NCI-H446 treated with DMSO at 0.1 percent for 48 hours (cell line): ENCODE results near the gene NIN.
"Not testable (repeated sequence)": the region's sequence is repeated elsewhere in the genome, so short reads cannot be mapped to it uniquely, and the experiment has no call there.

Experiments
- DNase-seq: peaks from one replicate; lab custom pipeline; 2025; lab: John Stamatoyannopoulos, UW

The NIN gene

GRCh38 chr14:50816395-50817047 lies 14.4 kb downstream of the NIN start:
- no peak for DNase-seq

DNA sequence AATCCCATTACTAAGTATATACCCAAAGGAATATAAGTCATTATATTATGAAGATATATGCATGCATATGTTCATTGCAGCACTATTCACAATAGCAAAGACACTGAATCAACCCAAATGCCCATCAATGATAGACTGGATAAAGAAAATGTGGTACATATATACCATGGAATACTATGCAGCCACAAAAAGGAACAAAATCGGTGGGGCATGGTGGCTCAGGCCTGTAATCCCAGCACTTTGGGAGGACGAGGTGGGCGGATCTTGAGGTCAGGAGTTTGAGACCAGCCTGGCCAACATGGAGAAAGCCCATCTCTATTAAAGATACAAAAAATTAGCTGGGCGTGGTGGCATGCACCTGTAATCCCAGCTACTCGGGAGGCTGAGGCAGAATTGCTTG lies 15.4 kb downstream of the NIN start:
- DNase-seq: not testable (repeated sequence)

DNA sequence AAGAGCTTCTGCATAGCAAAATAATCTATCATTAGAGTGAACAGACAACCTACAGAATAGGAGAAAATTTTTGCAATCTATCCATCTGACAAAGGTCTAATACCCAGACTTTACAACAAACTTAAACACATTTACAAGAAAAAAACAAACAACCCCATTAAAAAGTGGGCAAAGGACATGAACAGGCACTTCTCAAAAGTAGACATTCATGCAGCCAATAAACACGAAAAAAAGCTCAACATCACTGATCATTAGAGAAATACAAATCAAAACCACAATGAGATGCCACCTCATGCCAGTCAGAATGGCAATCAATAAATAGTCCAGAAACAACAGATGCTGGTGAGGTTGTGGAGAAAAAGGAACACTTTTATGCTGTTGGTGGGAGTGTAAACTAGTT lies 15.9 kb downstream of the NIN start:
- DNase-seq: not testable (repeated sequence)

GRCh38 chr14:50814161-50814560 lies 16.8 kb downstream of the NIN start:
- no peak for DNase-seq

- no peak for DNase-seq
Observed at GRCh38 chr14:50813544-50813863, 17.5 kb downstream of the NIN start.

DNA sequence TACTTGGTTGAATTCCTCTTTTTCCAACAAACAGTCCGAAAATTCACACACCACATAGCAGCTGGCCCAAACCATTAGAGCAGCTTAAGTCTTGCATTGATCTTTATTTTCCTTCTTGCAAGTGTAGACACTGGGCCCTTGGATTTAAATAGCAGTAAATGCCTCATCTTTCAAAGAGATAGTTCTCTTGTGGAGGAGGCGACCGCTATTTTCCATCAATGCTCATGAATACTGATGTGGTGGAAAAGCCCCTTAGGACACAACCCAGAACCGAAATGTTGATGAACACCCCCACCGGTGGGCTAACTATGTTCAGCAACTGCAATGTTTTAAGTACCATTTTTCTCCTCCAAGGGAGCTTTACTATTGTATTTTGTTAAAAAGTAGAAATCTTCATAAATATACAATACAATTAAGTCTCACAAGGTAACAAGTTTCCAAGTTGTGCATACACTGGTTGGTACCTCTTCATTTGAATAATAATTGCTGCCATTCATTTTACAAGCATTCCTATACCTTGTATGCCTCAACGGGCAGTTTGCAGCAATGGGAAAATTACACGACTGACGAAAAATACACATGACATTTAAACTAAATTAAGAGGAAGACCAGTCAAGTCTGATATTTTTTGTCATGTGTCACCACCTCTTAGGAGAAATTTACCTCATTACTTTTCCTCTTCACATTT lies 18.0 kb downstream of the NIN start:
- no peak for DNase-seq

DNA sequence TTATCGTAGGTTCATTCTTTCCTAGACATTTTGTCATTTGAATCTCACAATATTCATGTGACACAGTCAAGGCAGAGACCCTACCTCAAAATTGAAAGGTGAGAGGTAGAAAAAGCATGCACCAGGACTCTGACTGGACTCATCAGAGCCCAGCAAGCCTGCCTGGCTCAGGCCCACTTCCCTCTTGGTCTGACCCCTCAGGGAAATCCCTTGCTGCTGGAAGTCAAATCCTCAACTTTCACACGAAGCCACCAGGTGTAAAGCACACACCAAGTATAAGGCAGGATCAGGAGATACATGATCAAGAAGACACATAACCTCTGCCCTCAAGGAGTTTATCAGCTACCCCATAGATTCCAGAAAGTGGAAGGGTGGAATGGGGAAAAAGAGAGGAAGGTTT lies 18.8 kb downstream of the NIN start:
- DNase-seq: no peak

- no peak for DNase-seq
Observed at GRCh38 chr14:50808053-50808452, 22.9 kb downstream of the NIN start.

GRCh38 chr14:50806241-50806933 lies 24.6 kb downstream of the NIN start:
- no peak for DNase-seq

GRCh38 chr14:50805396-50805795 lies 25.6 kb downstream of the NIN start:
- no peak for DNase-seq

GRCh38 chr14:50804181-50804721 lies 26.7 kb downstream of the NIN start:
- no peak for DNase-seq

DNA sequence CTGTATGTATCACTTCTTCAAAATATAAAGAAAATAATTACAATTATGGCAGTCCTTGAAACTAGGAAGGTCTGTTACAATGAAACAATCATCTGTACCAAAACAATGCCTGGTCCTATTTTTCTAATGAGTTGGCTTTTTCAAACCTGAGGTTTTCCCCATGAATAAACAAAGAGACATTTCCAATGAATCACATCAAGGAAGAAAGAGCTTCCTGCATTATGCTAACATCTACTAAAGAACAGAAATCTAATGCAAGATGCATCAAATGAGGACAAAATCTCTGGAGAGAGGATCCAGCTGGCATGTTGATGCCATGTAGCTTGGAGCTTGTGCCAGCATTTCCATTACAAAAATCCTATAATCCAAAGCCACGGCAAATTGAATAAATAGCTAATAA lies 29.3 kb downstream of the NIN start:
- no peak for DNase-seq

- no peak for DNase-seq
Observed at GRCh38 chr14:50800032-50800431, 30.9 kb downstream of the NIN start.

DNA sequence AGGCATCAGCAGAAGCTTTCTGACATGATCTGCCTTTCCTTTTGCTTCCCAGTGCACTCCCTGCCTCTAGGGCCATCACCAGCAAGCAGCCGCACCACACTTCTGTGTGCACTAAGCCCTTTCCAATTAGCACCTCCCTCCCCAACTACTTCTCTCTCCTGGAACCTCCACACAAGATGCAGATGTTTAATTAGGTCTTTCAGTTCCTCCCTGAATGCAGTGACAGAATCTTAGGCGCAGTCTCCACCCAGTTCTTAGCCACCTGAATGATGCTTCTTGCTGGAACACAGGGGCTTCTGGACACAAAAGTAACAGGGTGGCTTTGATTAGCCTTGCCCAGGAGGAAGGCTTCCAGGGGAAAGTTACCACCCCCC lies 32.9 kb downstream of the NIN start:
- DNase-seq: no peak

GRCh38 chr14:50797250-50798047 lies 33.5 kb downstream of the NIN start:
- DNase-seq: no peak

DNA sequence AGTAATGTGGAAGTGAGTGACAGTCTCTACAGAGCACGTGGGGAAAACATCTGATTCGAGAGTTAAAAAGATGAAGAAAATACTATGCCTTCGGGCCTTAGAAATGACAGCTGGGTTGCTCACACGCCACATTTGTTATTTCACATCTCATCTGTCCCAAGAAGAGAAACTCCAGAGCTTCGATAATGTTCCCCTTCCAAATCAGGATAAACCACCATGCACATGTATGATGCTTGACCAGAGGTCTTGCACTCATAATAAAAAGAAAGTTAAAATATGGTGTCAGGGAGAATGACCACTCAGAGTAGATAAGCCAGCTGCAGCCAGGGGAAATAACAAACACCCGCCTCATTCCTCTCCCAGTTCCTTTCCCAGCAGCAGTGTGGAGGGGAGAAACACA lies 34.6 kb downstream of the NIN start:
- no peak for DNase-seq

DNA sequence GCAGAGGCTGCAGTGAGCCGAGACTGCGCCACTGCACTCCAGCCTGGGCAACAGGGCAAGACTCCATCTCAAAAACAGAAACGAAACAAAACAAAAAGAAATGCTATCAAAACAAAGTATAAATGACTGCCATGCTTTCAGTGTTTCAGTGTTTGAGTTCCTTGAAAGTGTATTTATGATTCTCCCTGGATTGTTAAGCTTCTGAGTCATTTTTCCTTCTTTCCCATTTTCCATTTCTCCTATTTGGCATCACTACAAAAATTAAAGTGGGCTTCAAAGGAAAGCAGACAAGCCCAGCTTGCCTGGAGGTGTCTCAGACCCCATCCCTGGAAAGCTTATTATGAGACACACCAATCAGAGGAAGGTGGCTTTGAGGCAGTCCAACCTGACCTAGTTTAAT lies 35.1 kb downstream of the NIN start:
- DNase-seq: no peak

DNA sequence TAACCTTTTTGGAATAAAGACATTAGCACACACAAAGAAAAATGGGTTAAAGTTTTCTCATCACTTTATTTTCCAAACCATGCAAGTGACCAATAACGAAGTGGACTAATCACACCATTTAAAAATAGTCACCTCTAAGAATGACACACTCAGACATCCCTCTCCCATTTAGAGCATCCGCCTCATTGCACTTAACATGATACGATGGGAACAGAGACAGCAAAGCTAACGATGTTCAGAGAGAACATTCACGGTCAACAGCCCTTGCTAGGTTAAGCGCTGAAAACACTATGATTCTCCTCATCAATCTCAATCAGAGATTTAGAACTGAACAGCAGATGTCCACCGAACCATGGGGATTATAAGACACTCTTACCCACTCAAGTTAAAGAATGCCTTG lies 35.8 kb downstream of the NIN start:
- no peak for DNase-seq

GRCh38 chr14:50794068-50794645 lies 36.8 kb downstream of the NIN start:
- DNase-seq: no peak

DNA sequence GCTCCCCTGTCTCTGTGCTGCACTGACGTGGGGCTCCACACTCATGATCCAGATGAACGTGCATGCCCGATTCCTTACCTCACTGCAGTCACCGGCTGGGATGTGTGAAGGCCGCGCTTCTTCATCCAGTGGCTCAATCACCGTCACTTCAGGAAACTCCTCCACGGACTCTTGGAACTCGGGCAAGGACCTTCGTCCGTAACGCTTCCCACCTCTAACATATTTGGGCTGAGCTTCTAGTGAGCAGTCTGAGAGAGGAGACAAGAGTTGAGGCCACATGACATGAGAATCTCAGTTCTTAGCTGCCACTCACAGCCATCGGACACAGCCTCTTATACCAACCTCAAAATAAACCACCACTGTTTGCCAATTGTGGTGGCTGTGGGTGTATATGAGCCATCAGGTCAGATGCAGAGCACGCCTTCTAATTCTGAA lies 38.3 kb downstream of the NIN start:
- DNase-seq: no peak

GRCh38 chr14:50792051-50792477 lies 38.9 kb downstream of the NIN start:
- no peak for DNase-seq

- DNase-seq: no peak
Observed at GRCh38 chr14:50791201-50791600, 39.8 kb downstream of the NIN start.
